Measurements from ENCODE around the gene HEPHL1. TPM values are rescaled to one million over a fixed set of nuclear protein-coding genes. Genes with fewer than 3 reads are reported as not detected.

HEPHL1 gene
- total RNA-seq, 1 donor from 2014 or later = not detected

DNA sequence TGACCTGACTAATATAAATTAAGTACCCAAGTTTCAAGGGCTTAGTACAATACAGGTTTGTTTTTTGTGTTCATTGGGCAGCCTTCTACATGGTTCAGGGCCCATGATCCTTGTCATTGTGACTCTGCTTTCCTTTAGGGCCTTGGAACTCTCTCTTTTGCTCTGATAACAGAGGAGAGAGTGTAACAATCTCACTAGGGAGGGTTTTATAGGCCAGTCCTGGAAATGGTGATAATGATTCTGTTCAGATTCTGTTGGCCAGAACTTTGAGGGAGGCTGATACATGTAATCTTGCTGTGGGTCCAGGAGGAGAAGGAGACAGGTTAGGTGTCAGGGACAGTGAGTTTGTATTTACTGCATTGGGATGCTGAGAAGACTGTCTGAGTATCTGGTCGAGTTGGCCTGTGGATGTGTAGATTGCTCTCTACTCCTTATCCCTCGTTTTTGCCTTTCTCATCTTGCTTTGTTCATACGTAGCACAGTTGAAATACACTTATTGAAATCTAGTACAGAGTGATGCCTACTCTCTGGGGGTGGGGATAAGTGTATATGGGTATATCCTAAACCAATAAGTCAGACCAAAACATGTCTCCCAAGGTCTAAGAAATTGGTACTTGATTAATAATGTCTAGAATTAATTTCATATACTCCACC is 37.5 kb upstream of the HEPHL1 start:
- Mint-ChIP-seq H3K4me3 (ENCODE audit: low read depth) (no peak overlapping the region), H3K9me3 (ENCODE audit: low read depth) (peaks cover 8% of the 10 kb centered on the region), H3K4me1 (ENCODE audit: low read depth) (peaks cover 5% of the 10 kb centered on the region), H3K27ac (no peak overlapping the region), H3K36me3 (ENCODE audit: insufficient read depth) (no peaks in the 10 kb centered on the region), H3K27me3 (no peaks in the 10 kb centered on the region)
- DNase-seq (ENCODE audit: low spot score, unreplicated experiment) = no peak
- TF ChIP-seq, protein P1, sequence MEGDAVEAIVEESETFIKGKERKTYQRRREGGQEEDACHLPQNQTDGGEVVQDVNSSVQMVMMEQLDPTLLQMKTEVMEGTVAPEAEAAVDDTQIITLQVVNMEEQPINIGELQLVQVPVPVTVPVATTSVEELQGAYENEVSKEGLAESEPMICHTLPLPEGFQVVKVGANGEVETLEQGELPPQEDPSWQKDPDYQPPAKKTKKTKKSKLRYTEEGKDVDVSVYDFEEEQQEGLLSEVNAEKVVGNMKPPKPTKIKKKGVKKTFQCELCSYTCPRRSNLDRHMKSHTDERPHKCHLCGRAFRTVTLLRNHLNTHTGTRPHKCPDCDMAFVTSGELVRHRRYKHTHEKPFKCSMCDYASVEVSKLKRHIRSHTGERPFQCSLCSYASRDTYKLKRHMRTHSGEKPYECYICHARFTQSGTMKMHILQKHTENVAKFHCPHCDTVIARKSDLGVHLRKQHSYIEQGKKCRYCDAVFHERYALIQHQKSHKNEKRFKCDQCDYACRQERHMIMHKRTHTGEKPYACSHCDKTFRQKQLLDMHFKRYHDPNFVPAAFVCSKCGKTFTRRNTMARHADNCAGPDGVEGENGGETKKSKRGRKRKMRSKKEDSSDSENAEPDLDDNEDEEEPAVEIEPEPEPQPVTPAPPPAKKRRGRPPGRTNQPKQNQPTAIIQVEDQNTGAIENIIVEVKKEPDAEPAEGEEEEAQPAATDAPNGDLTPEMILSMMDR (IDR thresholded peaks at IDR 0.05; ENCODE audit: unreplicated experiment) = no peak

DNA sequence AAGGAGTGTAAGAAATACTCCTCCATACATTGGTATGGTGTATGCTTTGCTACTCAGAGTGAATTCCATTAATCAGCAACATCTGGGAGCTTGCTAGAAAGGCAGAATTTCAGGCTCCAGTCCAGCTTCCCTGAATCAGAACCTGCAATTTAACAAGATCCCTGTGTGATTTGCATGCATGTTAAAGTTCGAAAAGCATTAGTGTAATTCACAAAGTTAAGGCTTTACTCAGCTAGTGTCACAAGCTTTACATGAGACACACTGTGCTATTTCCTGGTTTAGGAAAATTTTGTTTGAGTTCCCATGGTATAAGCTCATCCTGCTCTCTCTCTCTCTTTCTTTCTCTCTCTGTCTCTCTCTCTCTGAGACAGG is 37.0 kb upstream of the HEPHL1 start:
- Mint-ChIP-seq H3K27ac (no peak overlapping the region), H3K36me3 (ENCODE audit: insufficient read depth) (no peaks in the 10 kb centered on the region), H3K4me1 (ENCODE audit: low read depth) (peaks cover 5% of the 10 kb centered on the region), H3K9me3 (ENCODE audit: low read depth) (peaks cover 6% of the 10 kb centered on the region), H3K4me3 (ENCODE audit: low read depth) (no peak overlapping the region), H3K27me3 (no peaks in the 10 kb centered on the region)
- DNase-seq (ENCODE audit: low spot score, unreplicated experiment) = no peak
- TF ChIP-seq, protein P1 (IDR thresholded peaks at IDR 0.05; ENCODE audit: unreplicated experiment) = no peak

GRCh38 chr11:93984936-93985335 is 36.2 kb upstream of the HEPHL1 start:
- Mint-ChIP-seq H3K27me3 (no peaks in the 10 kb centered on the region), H3K36me3 (ENCODE audit: insufficient read depth) (no peaks in the 10 kb centered on the region), H3K4me3 (ENCODE audit: low read depth) (no peak overlapping the region), H3K27ac (no peak overlapping the region), H3K4me1 (ENCODE audit: low read depth) (peaks cover 5% of the 10 kb centered on the region), H3K9me3 (ENCODE audit: low read depth) (no peaks in the 10 kb centered on the region)
- TF ChIP-seq, protein P1 (IDR thresholded peaks at IDR 0.05; ENCODE audit: unreplicated experiment) = no peak
- DNase-seq (ENCODE audit: low spot score, unreplicated experiment) = no peak

GRCh38 chr11:93986716-93987115 is 34.4 kb upstream of the HEPHL1 start:
- no peaks in the 10 kb centered on the region for H3K36me3 Mint-ChIP-seq (ENCODE audit: insufficient read depth)
- no peak overlapping the region for H3K4me3 Mint-ChIP-seq (ENCODE audit: low read depth)
- H3K9me3 Mint-ChIP-seq (ENCODE audit: low read depth) = no peaks in the 10 kb centered on the region
- DNase-seq (ENCODE audit: low spot score, unreplicated experiment) = no peak
- H3K4me1 Mint-ChIP-seq (ENCODE audit: low read depth) = peaks cover 5% of the 10 kb centered on the region
- no peak overlapping the region for H3K27ac Mint-ChIP-seq
- H3K27me3 Mint-ChIP-seq = no peaks in the 10 kb centered on the region
- TF ChIP-seq, protein P1 (IDR thresholded peaks at IDR 0.05; ENCODE audit: unreplicated experiment) = no peak

DNA sequence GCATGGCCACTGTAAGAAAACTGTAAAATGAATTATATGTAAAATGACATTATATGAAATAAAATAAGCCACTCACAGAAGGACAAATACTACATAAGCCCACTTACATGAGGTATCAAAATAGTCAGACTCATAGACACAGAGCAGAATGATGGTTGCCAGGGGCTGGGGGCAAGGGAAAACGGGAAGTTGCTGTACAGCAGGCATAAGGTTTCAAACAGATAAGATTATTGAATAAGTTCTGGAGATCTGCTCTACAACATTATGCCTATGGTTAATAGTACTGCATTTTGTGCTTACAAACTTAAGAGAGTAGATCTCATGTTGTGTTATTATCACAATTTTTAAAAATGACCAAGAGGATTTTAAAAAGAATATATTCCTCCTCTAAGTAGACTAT is 32.7 kb upstream of the HEPHL1 start:
- Mint-ChIP-seq H3K27me3 (no peaks in the 10 kb centered on the region), H3K27ac (no peak overlapping the region), H3K4me1 (ENCODE audit: low read depth) (peaks cover 5% of the 10 kb centered on the region), H3K4me3 (ENCODE audit: low read depth) (no peak overlapping the region), H3K9me3 (ENCODE audit: low read depth) (peaks cover 6% of the 10 kb centered on the region), H3K36me3 (ENCODE audit: insufficient read depth) (no peaks in the 10 kb centered on the region)
- DNase-seq (ENCODE audit: low spot score, unreplicated experiment) = no peak
- TF ChIP-seq, protein P1 (IDR thresholded peaks at IDR 0.05; ENCODE audit: unreplicated experiment) = no peak
